Measurements from ENCODE around the gene PIP4K2A.
"Not testable (repeated sequence)": the region's sequence is repeated elsewhere in the genome, so short reads cannot be mapped to it uniquely, and the experiment has no call there.

PIP4K2A gene

GRCh38 chr10:22754296-22754695, 39.9 kb upstream of the PIP4K2A start:
- H3K9me3 ChIP-seq (ENCODE audit: insufficient read depth, low read length): no peaks in the 10 kb centered on the region
- H3K27ac ChIP-seq (ENCODE audit: low read length): no peak overlapping the region
- H3K4me2 ChIP-seq (ENCODE audit: low read length): no peak overlapping the region
- H3K4me1 ChIP-seq (ENCODE audit: low read length): no peaks in the 10 kb centered on the region
- H3K4me3 ChIP-seq (ENCODE audit: low read length): no peak overlapping the region
- H3K79me2 ChIP-seq (ENCODE audit: low read length): no peaks in the 10 kb centered on the region
- no peaks in the 10 kb centered on the region for H3K27me3 ChIP-seq (ENCODE audit: low read depth, low read length)
- no peak overlapping the region for H3K9ac ChIP-seq (ENCODE audit: low read length)
- H3K36me3 ChIP-seq (replicated peaks; ENCODE audit: low read depth, low read length): no peaks in the 10 kb centered on the region
- no peak for TF ChIP-seq CTCF (IDR thresholded peaks at IDR 0.05; ENCODE audit: low read depth, low read length)
- no peak for TF ChIP-seq EZH2phosphoT487 (IDR thresholded peaks at IDR 0.05; ENCODE audit: low read depth)
- no peaks in the 10 kb centered on the region for H4K20me1 ChIP-seq (ENCODE audit: insufficient read depth, low read length)
- no peak overlapping the region for H2AFZ ChIP-seq (ENCODE audit: low read depth, low read length)

DNA sequence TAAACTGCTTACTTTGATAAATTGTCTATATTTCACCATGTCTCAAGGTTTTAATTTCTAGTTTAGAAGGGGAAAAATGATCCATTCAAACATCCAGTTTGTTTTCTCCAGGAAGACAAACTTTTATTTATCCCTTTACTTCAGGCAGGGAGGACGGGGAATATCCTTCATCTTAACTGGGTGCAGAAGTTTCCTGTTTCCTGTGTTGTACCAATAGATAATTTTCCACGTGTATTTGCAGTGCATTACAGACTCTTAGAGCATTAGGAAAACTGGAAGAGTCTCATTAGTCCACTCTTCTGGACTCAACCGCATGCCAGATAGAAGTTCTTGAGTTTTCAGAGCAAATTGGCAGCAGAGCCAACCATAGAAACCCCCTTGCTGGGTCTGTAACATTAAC, 39.4 kb upstream of the PIP4K2A start:
- Histone ChIP-seq H3K79me2 (ENCODE audit: low read length) (no peaks in the 10 kb centered on the region), H2AFZ (ENCODE audit: low read depth, low read length) (no peak overlapping the region), H4K20me1 (ENCODE audit: insufficient read depth, low read length) (no peaks in the 10 kb centered on the region), H3K27ac (ENCODE audit: low read length) (no peak overlapping the region), H3K9ac (ENCODE audit: low read length) (no peak overlapping the region), H3K4me1 (ENCODE audit: low read length) (no peaks in the 10 kb centered on the region), H3K4me2 (ENCODE audit: low read length) (no peak overlapping the region), H3K36me3 (replicated peaks; ENCODE audit: low read depth, low read length) (no peaks in the 10 kb centered on the region), H3K9me3 (ENCODE audit: insufficient read depth, low read length) (no peaks in the 10 kb centered on the region), H3K27me3 (ENCODE audit: low read depth, low read length) (no peaks in the 10 kb centered on the region), H3K4me3 (ENCODE audit: low read length) (no peak overlapping the region)
- TF ChIP-seq CTCF (IDR thresholded peaks at IDR 0.05; ENCODE audit: low read depth, low read length): no peak
- TF ChIP-seq EZH2phosphoT487 (IDR thresholded peaks at IDR 0.05; ENCODE audit: low read depth): no peak

DNA sequence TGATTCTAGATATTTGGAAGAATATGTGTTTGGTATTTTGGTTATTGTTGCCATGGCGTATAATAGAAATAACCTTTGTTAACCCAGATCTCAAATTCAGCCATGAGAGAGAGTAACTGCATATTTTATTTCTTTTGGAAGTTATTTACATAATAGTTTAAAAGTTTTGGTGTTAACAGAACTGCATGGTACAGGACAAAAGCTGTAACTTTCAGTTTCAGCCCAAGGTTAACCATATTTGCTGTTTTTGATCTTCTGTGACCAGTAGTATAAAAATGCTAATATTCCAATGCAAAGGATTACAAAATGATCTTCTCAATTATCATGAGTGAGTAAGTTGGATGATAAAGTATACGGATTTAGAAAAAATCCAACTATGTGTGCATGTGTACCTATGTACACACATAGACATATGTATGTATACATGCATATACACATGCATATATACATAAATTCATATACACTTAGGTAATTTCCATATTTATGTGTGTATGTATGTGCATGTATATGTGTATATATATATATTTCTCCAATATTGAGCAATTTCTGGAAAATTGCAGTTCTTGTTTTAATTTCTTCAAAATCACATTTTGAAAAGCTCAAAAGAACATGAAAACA, 38.0 kb upstream of the PIP4K2A start:
- Histone ChIP-seq H3K9ac (ENCODE audit: low read length) (no peak overlapping the region), H2AFZ (ENCODE audit: low read depth, low read length) (no peak overlapping the region), H3K36me3 (replicated peaks; ENCODE audit: low read depth, low read length) (no peaks in the 10 kb centered on the region), H3K79me2 (ENCODE audit: low read length) (no peaks in the 10 kb centered on the region), H3K27ac (ENCODE audit: low read length) (no peak overlapping the region), H4K20me1 (ENCODE audit: insufficient read depth, low read length) (no peaks in the 10 kb centered on the region), H3K4me3 (ENCODE audit: low read length) (no peak overlapping the region), H3K4me2 (ENCODE audit: low read length) (no peak overlapping the region), H3K27me3 (ENCODE audit: low read depth, low read length) (no peaks in the 10 kb centered on the region), H3K9me3 (ENCODE audit: insufficient read depth, low read length) (no peaks in the 10 kb centered on the region), H3K4me1 (ENCODE audit: low read length) (no peaks in the 10 kb centered on the region)
- TF ChIP-seq CTCF (IDR thresholded peaks at IDR 0.05; ENCODE audit: low read depth, low read length): no peak
- TF ChIP-seq EZH2phosphoT487 (IDR thresholded peaks at IDR 0.05; ENCODE audit: low read depth): no peak

GRCh38 chr10:22750131-22750530, 35.8 kb upstream of the PIP4K2A start:
- no peaks in the 10 kb centered on the region for H3K36me3 ChIP-seq (replicated peaks; ENCODE audit: low read depth, low read length)
- H4K20me1 ChIP-seq (ENCODE audit: insufficient read depth, low read length): no peaks in the 10 kb centered on the region
- H3K79me2 ChIP-seq (ENCODE audit: low read length): no peaks in the 10 kb centered on the region
- H3K27ac ChIP-seq (ENCODE audit: low read length): no peak overlapping the region
- no peaks in the 10 kb centered on the region for H3K4me1 ChIP-seq (ENCODE audit: low read length)
- no peak overlapping the region for H3K9ac ChIP-seq (ENCODE audit: low read length)
- TF ChIP-seq CTCF (IDR thresholded peaks at IDR 0.05; ENCODE audit: low read depth, low read length) (no peak), EZH2phosphoT487 (IDR thresholded peaks at IDR 0.05; ENCODE audit: low read depth) (no peak)
- no peaks in the 10 kb centered on the region for H3K9me3 ChIP-seq (ENCODE audit: insufficient read depth, low read length)
- H2AFZ ChIP-seq (ENCODE audit: low read depth, low read length): no peak overlapping the region
- no peak overlapping the region for H3K4me3 ChIP-seq (ENCODE audit: low read length)
- H3K4me2 ChIP-seq (ENCODE audit: low read length): no peak overlapping the region
- H3K27me3 ChIP-seq (ENCODE audit: low read depth, low read length): no peaks in the 10 kb centered on the region

- not testable (repeated sequence) for H3K79me2 ChIP-seq (ENCODE audit: low read length); H2AFZ ChIP-seq (ENCODE audit: low read depth, low read length); H3K9ac ChIP-seq (ENCODE audit: low read length); H4K20me1 ChIP-seq (ENCODE audit: insufficient read depth, low read length); H3K36me3 ChIP-seq (replicated peaks; ENCODE audit: low read depth, low read length); H3K4me2 ChIP-seq (ENCODE audit: low read length); H3K9me3 ChIP-seq (ENCODE audit: insufficient read depth, low read length); H3K4me3 ChIP-seq (ENCODE audit: low read length); H3K27ac ChIP-seq (ENCODE audit: low read length); H3K27me3 ChIP-seq (ENCODE audit: low read depth, low read length)
- peaks cover 19% of the 10 kb centered on the region for H3K4me1 ChIP-seq (ENCODE audit: low read length)
Observed at GRCh38 chr10:22744858-22745257, 30.5 kb upstream of the PIP4K2A start.
